ENCODE measurements around the gene HEYL.

DNA sequence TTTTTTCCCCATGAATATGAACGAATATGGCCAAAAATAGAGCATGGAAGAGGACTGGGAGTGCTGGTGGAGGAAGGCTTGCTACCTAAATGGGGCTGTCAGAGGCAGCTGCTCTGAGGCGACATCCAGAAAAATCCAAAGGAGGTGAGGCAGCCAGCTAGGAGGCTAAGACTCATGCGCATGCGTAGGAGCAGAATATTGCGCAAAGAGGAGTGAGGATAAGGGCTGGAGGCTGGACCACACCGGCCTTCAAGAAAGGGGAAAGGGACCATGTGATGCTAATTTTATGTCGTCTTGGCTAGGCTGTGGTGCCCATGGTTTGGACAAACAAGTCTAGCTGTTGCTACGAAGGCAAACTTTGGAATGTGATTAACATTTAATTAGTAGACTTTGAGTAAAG, 30.5 kb downstream of the HEYL start:
- TF ChIP-seq, protein P1, sequence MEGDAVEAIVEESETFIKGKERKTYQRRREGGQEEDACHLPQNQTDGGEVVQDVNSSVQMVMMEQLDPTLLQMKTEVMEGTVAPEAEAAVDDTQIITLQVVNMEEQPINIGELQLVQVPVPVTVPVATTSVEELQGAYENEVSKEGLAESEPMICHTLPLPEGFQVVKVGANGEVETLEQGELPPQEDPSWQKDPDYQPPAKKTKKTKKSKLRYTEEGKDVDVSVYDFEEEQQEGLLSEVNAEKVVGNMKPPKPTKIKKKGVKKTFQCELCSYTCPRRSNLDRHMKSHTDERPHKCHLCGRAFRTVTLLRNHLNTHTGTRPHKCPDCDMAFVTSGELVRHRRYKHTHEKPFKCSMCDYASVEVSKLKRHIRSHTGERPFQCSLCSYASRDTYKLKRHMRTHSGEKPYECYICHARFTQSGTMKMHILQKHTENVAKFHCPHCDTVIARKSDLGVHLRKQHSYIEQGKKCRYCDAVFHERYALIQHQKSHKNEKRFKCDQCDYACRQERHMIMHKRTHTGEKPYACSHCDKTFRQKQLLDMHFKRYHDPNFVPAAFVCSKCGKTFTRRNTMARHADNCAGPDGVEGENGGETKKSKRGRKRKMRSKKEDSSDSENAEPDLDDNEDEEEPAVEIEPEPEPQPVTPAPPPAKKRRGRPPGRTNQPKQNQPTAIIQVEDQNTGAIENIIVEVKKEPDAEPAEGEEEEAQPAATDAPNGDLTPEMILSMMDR (IDR thresholded peaks at IDR 0.05; ENCODE audit: low read length) = no peak
- TF ChIP-seq EZH2 (optimal IDR thresholded peaks at IDR 0.05; ENCODE audit: low read depth, low read length) (no peak), EZH2phosphoT487 (IDR thresholded peaks at IDR 0.05; ENCODE audit: low read length) (no peak)

Data from MM.1S (cell line).